Type B pancreatic cell (in vitro differentiated cells): Measurements from ENCODE around the gene CDC25A. TPM values are rescaled to one million over a fixed set of nuclear protein-coding genes. Genes with fewer than 3 reads are reported as not detected.
A peak's percentile ranks its signal among the peaks of the same experiment; 100 is the strongest.

Source experiments
- DNase-seq: peaks from one replicate; pipeline ENCODE4 v3.0.0; 2021; ENCODE audit warnings: mixed read lengths; ENCODE audit not compliant: unreplicated experiment; ENCODE audit errors: extremely low spot score
- H3K27ac Mint-ChIP-seq: 2 replicates; pipeline ENCODE4 v1.8.0; 2021; ENCODE audit warnings: mild to moderate bottlenecking, mixed read lengths
- H3K27me3 Mint-ChIP-seq: 2 replicates; pipeline ENCODE4 v1.8.0; 2021; ENCODE audit warnings: mixed read lengths
- H3K36me3 Mint-ChIP-seq: 2 replicates; pipeline ENCODE4 v1.8.0; 2021; ENCODE audit warnings: mixed read lengths
- H3K4me1 Mint-ChIP-seq: one replicate; pipeline ENCODE4 v1.8.0; 2021; ENCODE audit warnings: mixed read lengths; ENCODE audit not compliant: unreplicated experiment
- H3K4me3 Mint-ChIP-seq: 2 replicates; pipeline ENCODE4 v1.8.0; 2021; ENCODE audit warnings: mild to moderate bottlenecking, mixed read lengths
- H3K9me3 Mint-ChIP-seq: 2 replicates; pipeline ENCODE4 v1.8.0; 2021; ENCODE audit warnings: mixed read lengths
- CTCF ChIP-seq: fragments of 200-600 bp; sonication (generic); conservative IDR thresholded peaks from 2 replicates; pipeline ENCODE4 v1.5.0; 2021; ENCODE audit warnings: antibody characterized with exemption, mild to moderate bottlenecking
- total RNA-seq: library from RNA; stranded (reverse); gene quantifications from 2 replicates; pipeline ENCODE4 v1.2.1, GENCODE V29; 2021; ENCODE audit warnings: low replicate concordance

The CDC25A gene
- total RNA-seq, 1 donor from 2014 or later = 28.0 TPM

DNA sequence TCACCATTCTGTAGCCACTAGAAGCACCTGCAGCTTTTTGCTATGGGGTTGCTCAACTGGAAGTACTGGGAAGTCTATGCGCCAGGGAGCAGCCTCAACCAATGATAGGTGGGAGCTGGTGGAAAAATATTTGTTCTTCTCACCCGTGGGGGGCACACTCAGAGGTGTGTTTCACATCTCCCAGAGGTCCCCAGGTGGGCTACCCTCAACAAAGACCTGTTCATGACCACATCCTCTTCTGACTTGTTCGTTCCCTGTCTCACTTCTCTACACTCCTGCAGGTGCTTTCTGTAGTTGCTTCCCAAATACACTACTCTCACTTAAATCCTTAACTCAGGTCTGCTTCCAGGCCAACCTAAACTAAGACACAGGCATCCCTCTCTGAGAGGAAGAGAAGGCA lies 38.7 kb upstream of the CDC25A start:
- TF ChIP-seq CTCF = no peak
- Mint-ChIP-seq H3K4me3 (no peak overlapping the region), H3K27ac (no peak overlapping the region), H3K4me1 (no peaks in the 10 kb centered on the region), H3K27me3 (peaks cover 4% of the 10 kb centered on the region), H3K9me3 (no peaks in the 10 kb centered on the region), H3K36me3 (no peaks in the 10 kb centered on the region)
- DNase-seq = no peak

DNA sequence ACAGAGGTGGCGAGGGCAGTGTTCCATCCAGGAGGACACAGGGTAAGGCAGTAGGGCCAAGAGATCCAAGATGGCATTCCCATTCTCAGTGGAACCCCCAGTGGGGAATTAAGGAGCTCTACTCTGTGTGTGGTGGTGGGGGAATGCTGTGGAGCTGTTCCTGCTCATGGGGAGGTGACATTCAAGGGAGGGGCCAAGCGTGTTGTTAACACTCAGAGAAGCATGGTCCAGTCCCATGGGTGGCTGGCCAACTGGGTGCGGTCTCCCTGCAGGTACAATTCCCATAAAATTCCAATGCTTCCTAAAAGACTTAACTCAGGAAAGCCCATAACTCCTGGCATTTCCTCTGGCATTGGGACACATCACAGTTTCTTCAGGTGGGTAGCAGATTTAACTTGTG lies 37.4 kb upstream of the CDC25A start:
- TF ChIP-seq CTCF = no peak
- H3K36me3 Mint-ChIP-seq = no peaks in the 10 kb centered on the region
- DNase-seq = no peak
- H3K27me3 Mint-ChIP-seq = peaks cover 4% of the 10 kb centered on the region
- no peaks in the 10 kb centered on the region for H3K4me1 Mint-ChIP-seq
- no peak overlapping the region for H3K27ac Mint-ChIP-seq
- H3K9me3 Mint-ChIP-seq = no peaks in the 10 kb centered on the region
- H3K4me3 Mint-ChIP-seq = no peak overlapping the region

- Mint-ChIP-seq H3K27me3 (peaks cover 4% of the 10 kb centered on the region), H3K27ac (no peak within 1 kb of the TSS), H3K9me3 (no peaks in the 10 kb centered on the region), H3K36me3 (no peaks in the 10 kb centered on the region), H3K4me1 (no peaks in the 10 kb centered on the region), H3K4me3 (no peak within 1 kb of the TSS)
- DNase-seq = peak; percentile 75
- no peak for TF ChIP-seq CTCF
Observed at GRCh38 chr3:48222616-48223513, 34.6 kb upstream of the CDC25A start, which contains the start of gene CAMP. CAMP (plus strand) TSS chr3:48223495; CDS start chr3:48223512, 17 bp downstream.

GRCh38 chr3:48220746-48221145 lies 32.5 kb upstream of the CDC25A start:
- Mint-ChIP-seq H3K27ac (no peak overlapping the region), H3K36me3 (no peaks in the 10 kb centered on the region), H3K4me3 (no peak overlapping the region), H3K9me3 (no peaks in the 10 kb centered on the region), H3K27me3 (no peaks in the 10 kb centered on the region), H3K4me1 (no peaks in the 10 kb centered on the region)
- DNase-seq = no peak
- no peak for TF ChIP-seq CTCF

DNA sequence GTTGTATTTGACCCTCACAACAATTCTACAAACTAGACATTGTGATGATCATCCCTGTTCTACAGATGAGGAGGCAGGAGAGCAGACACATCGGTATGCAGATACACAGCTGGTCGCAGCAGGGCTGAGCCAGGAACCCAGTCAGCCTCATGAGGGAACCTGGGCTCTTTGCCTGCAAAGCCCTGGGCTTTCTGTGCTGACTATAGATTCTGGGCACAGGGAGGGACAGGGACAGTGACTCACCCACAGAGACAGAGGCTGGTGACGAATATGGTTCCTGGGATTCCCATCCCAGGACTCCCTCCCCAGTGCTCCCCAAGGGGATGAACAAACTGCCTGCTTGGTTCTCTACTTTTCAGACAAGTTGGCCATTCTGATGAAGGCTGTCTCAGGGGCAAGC lies 31.3 kb upstream of the CDC25A start:
- DNase-seq = no peak
- H3K27me3 Mint-ChIP-seq = no peaks in the 10 kb centered on the region

More for the DNA sequence above, 31.3 kb upstream of the CDC25A start:
- H3K36me3 Mint-ChIP-seq = no peaks in the 10 kb centered on the region
- no peak overlapping the region for H3K27ac Mint-ChIP-seq
- no peak for TF ChIP-seq CTCF
- no peaks in the 10 kb centered on the region for H3K9me3 Mint-ChIP-seq
- no peaks in the 10 kb centered on the region for H3K4me1 Mint-ChIP-seq
- H3K4me3 Mint-ChIP-seq = no peak overlapping the region
